ENCODE measurements around the gene CSNK2B. TPM values are rescaled to one million over a fixed set of nuclear protein-coding genes. Genes with fewer than 3 reads are reported as not detected.

The CSNK2B gene
- total and polyA plus RNA-seq, 9 of the 15 experiments (the other 6 are each of a cell fraction or from before 2014, with no cell fraction given), result 120 to 1,126 (median 529) TPM

GRCh38 chr6:31690231-31691077 lies 24.6 kb downstream of the CSNK2B start:
- ChIA-PET CTCF (ENCODE audit: low intra/inter-chr PET ratio) (interaction anchor here (1.0 to 1.5 kb wide), 3 partner anchors 12 to 78 kb away, joined by 3 read pairs; no protein-coding TSS in a partner anchor), POLR2A (interaction anchor here (0.6 to 7.1 kb wide), 51 partner anchors 11 to 961 kb away, joined by 3 to 158 read pairs (median 5); partner anchors contain the start of genes ABHD16A, APOM, BAG6 and C6orf47)
- Histone ChIP-seq H3K4me1 (replicated peaks in 1 of 2; ENCODE audit: control insufficient read depth in 2 of 2, insufficient read depth in 2 of 2, low read length in 2 of 2) (peaks cover 63 to 65% of the 10 kb centered on the region in 2 experiments), H3K9ac (ENCODE audit: insufficient read depth in 1 of 2, low read depth in 2 of 2, low read length in 2 of 2) (peak overlapping the region; percentile 68 to 86; a peak in 3 of 4 replicates), H3K9me3 (replicated peaks; ENCODE audit: control insufficient read depth, insufficient read depth, low read depth, low read length) (no peaks in the 10 kb centered on the region), H3K4me3 (peak overlapping the region; percentile 13; the same call in 1 of the 2 replicates), H3K4me2 (ENCODE audit: insufficient read depth, low read length) (peak overlapping the region; percentile 82), H4K20me1 (replicated peaks; ENCODE audit: control insufficient read depth, insufficient read depth, low read length) (no peaks in the 10 kb centered on the region), H3K27me3 (ENCODE audit: control insufficient read depth in 2 of 2, insufficient read depth in 2 of 2, low read length in 2 of 2) (no peaks in the 10 kb centered on the region), H2AFZ (ENCODE audit: low read depth, low read length) (peak overlapping the region; percentile 14), H3K79me2 (ENCODE audit: control insufficient read depth, insufficient read depth, low read length) (no peaks in the 10 kb centered on the region; the same call in 2 of the 3 replicates), H3K36me3 (ENCODE audit: control insufficient read depth, insufficient read depth, low read length) (peaks cover 93% of the 10 kb centered on the region), H3K9me1 (ENCODE audit: control insufficient read depth, insufficient read depth, low read length) (no peaks in the 10 kb centered on the region), H3K27ac (ENCODE audit: extremely low read depth, low read depth, low read length) (peak overlapping the region; percentile 88)
- DNase-seq (ENCODE audit: extremely low read depth in 1 of 4, low spot score in 3 of 4) (peak; percentile 94 to 97 (median 96)), ATAC-seq (peak; percentile 83), FAIRE-seq (peak; percentile 98)
- intact Hi-C loops (cut with micrococcal nuclease), result loop anchor here (1.0 to 2.0 kb wide), 3 partner anchors 13 to 140 kb away; partner anchors contain the start of gene ABHD16A
- in situ Hi-C loops (cut with MboI), result no loop called here
- under 1% methylated on average over 10 of the region's 10 CpGs for WGBS (ENCODE audit: insufficient coverage, low coverage, missing lambda C conversion rate)
- BruUV-seq (replicated peaks), result TSS peak; percentile 91
- peak; percentile 34; the same call in 1 of the 2 replicates for TF ChIP-seq ZBTB40 (IDR thresholded peaks at IDR 0.05)
- TF ChIP-seq ZBTB40 (CRISPR knock-in tag; IDR thresholded peaks at IDR 0.05), result no peak
- peak; percentile 71; the same call in 1 of the 2 replicates for TF ChIP-seq ZBTB17 (CRISPR knock-in tag; IDR thresholded peaks at IDR 0.05)
- TF ChIP-seq, protein P1, sequence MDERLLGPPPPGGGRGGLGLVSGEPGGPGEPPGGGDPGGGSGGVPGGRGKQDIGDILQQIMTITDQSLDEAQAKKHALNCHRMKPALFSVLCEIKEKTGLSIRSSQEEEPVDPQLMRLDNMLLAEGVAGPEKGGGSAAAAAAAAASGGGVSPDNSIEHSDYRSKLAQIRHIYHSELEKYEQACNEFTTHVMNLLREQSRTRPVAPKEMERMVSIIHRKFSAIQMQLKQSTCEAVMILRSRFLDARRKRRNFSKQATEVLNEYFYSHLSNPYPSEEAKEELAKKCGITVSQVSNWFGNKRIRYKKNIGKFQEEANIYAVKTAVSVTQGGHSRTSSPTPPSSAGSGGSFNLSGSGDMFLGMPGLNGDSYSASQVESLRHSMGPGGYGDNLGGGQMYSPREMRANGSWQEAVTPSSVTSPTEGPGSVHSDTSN (CRISPR knock-in tag; IDR thresholded peaks at IDR 0.05; ENCODE audit: low read depth), result no peak
- TF ChIP-seq, protein P1 (tag; conservative IDR thresholded peaks at IDR 0.05; ENCODE audit: low read depth), result 0 out of 2 replicates have a peak, but pooled peaks have one; percentile 28
- TF ChIP-seq HOXB6 (CRISPR knock-in tag; IDR thresholded peaks at IDR 0.05; ENCODE audit: borderline replicate concordance), result 0 out of 2 replicates have a peak, but pooled peaks have one; percentile 28
- peak; percentile 99 for TF ChIP-seq FOSL1 (tag; conservative IDR thresholded peaks at IDR 0.05)
- TF ChIP-seq POLR2AphosphoS5 (IDR thresholded peaks at IDR 0.05; ENCODE audit: control insufficient read depth, insufficient read depth, low read depth, low read length), result peak; percentile 79; the same call in 1 of the 2 replicates
